Activated CD8-positive, alpha-beta memory T cell treated with anti-CD3 and anti-CD28 coated beads for 4 hours (primary cell): ENCODE data around the gene TAF15.

Experiments used
- DNase-seq, 2 donors: peaks; one replicate each; pipeline ENCODE4 v3.0.0-alpha.2; 2020; ENCODE audit warnings: low read depth in 2 of 2

The TAF15 gene

DNA sequence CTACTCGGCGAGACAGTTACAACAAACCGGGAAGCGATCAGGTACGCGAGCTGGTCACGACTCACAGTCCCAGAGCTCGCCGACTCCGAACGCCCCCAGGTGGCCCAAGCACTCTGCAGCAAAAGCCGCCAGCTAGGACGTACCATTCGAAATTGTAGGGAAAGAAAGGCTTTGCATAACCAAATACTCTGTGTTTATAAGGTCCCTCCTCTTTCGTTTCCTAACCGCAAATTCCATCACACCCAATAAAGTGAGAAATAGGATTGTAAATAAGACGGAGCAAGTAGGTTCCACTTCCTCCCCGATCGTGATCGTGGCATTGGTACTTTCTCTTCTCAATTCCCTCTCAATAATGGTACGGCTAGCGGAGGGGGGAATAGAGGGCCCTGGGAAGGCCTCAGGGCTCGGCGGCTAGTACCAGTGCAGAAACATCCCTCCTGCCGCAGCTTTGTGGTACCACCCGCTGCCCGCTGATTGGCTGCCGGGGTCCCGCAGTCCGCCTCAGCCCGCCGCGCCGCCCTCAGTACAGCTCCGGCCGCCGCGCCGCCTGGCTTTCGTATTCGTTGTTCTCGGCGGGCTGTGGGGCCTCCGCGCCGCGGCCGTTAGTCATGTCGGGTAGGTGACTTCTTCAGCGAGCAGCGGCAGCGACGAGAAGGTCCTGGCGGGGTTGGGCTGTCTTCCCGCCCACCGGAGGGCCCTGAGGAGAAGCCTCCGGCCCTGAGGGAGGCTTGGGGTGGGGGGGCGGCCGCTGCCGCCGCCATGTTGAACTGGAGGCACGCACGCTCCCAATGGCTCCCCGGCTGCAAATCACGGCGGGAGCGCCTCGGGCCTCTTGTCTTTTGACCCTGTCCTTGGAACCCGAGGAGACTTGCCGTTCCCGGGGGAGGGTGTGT, at the start of gene TAF15:
Gene TAF15 (plus strand): TSS at position 523 of the 893 bp plus-strand sequence. CDS start 86 bp downstream, at position 609.
- DNase-seq, result peak; percentile 87 to 95

DNA sequence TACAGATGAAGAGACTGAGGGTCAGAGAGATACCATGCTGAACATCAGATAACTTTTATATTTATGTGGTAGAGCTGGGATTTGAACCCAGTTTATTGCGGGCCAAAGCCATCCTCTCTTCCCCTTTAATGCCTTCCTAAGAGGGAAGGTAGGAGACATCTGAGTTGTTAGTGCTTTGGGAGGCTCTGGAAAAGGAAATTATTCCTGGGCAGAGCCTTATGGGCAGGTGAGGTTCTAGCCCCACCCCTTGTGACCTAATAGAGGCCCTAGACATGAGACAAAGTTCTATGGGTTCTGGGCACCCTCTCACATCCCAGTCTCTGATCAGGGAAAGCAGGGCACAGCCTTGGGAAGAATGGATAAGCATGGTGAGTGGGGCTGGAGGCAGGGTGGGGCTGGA, 48.7 kb upstream of the TAF15 start, which contains the start of gene C17orf50:
Gene C17orf50 (plus strand): TSS at position 301 of the 400 bp plus-strand sequence. CDS start 55 bp downstream, at position 356.
- no peak for DNase-seq

DNA sequence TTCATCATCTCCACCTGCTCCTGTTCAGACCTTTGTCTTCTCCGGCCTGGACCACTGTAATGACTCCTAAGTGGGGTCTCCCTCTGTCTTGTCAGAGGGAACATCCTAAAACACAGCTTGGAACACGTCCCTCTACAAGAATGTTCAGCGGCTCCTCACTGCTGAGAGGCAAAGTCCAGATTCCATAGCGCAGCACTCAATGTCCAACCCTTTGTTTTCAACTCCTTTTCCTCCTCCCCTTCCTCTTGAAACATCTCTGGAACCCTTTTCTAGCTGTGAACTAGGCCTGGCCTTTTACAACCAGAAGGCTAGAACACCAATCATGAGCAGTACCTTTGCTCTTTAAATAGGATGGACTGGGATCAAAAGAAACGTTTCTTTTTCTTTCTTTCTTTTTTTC, 47.7 kb upstream of the TAF15 start:
- DNase-seq, result no peak

DNA sequence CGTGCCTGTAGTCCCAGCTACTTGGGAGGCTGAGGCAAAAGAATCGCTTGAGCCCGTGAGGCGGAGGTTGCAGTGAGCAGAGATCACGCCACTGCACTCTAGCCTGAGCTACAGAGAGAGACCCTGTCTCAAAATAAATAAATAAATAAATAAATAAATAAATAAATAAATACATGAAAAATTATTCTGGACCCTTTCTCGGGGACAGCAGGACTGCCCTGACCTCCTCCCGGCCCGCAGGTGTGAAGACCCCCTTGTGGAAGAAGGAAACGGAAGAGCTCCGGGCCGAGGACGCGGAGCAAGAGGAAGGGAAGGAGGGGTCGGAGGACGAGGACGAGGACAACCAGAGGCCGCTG, 45.5 kb upstream of the TAF15 start:
- DNase-seq, result no peak

DNA sequence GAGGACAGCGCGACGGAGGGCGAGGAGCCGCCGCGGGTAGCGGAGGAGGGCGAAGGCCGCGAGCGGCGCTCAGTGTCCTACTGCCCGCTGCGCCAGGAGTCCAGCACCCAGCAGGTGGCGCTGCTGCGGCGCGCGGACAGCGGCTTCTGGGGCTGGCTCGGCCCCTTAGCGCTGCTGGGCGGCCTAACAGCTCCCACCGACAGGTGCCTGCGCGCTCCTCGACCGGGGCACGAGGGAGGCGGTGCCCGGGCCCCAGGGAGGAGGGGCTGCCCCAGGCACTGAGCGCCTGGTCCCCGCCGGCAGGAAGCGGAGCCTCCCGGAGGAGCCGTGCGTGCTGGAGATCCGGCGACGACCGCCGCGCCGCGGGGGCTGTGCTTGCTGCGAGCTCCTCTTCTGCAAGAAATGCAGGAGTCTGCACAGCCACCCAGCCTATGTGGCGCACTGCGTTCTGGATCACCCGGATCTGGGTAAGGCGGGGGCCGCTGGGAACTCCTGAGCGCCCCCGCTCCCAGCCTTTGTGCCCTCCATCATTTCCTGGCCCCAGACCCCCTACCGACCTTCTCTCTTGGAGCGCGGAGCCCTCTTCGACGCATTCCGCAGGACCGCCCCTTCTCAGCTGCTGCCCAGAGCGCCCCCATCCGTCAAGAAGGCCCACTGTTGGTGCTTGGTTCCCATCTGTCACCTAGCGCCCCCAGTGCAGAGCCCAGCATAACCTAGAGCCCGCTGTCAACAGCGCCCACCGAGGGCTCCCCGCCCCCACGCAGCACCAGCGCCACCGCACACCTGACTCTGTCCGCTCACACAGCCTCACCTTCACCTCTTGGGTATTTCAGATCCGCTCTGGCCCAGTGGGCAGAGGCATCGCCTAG, 44.9 kb upstream of the TAF15 start:
- peak; percentile 67 to 71 for DNase-seq

DNA sequence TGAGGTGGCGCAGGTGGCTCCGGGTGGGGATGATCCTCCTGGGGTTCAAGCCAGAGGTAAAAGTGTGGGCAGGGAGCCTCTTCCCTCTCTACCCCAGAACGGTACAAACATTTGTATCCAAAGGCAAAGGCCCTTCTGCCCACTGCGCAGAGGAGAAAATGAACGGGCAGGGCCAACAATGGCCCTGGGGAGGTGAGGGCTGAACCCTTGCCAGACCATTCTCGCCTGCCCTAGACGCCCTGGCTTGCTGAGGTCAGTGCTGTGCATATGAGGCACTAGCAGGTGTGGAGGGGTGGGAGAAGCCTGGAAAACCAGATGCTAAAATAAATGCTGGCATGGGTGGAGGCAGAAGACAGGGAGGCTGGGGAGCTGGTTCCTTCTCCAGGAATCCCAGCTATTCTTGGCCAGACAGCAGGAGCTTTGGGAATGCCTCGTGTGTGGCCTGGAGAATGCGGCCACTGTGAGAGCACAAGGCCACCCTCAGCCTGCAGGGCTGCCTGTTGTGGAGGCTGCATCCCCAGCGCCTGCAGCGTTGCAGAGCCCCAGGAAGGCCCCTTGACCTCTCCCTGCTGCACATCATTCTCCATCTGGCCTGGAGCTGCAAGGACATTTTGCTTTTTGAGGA, 44.1 kb upstream of the TAF15 start:
- no peak for DNase-seq

DNA sequence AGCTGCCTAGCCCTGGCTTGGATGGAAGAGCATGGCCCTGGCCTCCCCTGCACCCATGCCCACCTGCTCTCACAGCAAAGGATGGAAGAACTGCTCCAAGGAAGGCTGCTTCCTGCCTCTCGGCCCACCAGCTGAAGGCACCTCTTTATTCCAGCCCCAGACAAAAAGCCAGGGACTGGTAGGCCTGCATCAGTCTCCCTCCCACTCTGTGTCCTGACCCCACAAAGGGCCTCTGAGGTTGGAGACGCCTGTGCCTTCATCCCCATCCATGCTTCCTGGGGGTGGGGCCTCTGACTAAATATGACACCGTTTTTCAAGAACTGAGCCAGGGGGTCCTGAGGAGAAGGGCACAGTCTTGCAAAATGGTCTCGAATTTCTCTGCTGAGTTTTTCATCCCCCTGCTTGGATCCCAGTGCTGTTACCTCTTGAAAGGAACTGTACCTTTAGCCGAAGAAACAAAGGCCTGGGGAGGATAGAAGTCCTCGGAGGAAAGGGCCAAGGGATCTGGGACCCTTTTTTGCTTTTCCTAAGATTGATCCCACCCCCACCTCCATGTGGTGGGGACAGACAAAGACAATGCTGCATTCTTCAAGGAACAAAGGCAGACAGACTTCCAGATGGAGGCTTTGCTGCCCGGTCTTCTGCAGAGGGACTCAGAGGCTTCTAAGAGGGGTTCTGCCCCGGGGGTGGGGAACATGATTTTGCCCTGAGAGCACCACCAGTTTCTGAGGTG, 43.4 kb upstream of the TAF15 start:
- no peak for DNase-seq

DNA sequence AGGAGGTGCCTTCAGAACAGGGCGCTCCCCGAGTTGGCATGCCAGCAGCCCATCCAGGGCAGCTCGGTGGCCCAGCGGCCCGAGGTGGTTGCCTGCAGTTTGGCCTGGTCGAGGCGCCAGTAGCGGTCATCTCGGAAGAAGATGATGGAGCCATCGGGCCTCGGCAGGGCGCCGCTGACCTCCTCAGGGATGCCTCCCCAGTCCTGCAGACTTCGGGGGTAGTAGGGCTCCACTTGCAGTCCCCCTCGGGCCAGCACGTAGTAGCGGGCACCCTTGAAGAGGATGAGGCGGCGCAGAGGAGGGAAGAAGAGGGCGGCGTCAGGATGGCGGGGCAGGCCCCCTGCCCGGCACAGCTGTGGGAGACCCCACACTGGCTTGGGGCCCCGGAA, 42.8 kb upstream of the TAF15 start:
- no peak for DNase-seq

DNA sequence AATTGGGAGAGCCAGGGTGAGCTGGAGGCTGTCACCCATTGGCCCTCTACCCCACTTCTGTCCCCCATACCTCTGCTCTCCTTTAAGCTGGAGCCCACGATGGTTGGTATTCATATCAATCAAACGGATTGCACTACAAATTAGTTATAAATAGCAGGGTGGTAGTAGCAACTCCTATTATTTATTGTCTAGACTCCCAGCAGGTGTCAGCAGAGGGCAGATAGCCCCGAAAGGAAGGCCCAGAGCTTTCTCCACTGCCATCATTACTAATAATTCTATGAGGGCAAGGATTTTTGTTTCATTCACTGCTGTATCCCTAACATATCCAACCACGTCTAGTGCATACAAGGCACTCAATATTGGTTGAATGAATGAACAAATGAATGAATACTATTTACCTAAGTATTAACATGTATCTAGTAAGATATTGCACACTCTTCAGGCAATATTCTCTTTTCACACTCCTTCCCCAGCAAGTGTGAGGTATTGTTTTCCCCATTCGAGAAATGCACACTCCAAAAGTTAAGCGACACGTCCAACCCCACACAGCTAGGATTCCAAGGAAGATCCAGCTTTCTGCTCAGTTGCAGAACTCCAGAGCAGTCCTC, 42.3 kb upstream of the TAF15 start:
- no peak for DNase-seq

DNA sequence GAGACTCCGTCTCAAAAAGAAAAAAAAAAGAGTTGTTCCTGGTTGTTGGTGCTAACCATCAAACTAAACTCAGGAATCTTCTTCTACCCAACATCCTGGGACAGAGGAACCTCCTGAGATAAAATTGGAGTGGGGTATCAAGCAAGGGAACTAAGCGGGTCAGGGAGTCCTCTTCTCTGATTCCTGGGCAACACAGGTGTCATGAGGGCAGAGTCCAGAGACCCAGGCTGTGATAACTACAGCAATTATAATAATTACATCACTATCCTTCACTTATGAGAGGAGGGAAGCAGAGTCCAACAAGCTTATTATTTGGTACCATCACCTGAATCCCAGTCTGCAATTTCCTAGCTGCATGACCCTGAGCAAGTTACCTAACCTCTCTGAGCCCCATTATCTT, 40.5 kb upstream of the TAF15 start:
- DNase-seq, result no peak

DNA sequence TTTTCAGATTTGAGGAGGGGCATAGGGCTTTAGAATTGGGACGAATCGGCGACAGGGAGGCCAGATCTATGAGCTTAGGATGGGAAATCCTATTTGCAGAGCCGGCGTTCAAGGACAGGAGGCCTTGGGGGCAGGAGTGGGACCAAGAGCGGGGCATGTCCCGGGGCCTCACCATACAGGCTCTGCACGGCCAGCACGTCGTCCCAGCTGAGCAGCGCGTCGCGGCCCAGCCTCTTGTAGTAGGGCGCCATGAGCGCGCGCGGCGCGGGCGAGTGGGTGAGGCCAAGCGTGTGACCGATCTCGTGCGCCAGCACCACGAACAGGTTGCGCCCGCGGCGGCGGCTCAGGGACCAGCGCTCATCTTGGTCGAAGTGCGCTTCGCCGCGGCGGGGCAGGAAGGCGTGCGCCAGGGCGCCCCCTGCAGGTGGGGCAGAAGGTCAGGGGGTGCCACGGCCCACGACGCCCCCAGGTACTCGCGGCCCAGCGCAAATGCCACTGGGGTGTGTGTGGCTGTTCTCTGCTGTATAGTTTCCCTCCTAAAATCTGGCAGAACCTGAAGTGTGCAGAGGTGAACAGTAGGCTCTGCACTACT, 39.3 kb upstream of the TAF15 start:
- DNase-seq, result no peak

DNA sequence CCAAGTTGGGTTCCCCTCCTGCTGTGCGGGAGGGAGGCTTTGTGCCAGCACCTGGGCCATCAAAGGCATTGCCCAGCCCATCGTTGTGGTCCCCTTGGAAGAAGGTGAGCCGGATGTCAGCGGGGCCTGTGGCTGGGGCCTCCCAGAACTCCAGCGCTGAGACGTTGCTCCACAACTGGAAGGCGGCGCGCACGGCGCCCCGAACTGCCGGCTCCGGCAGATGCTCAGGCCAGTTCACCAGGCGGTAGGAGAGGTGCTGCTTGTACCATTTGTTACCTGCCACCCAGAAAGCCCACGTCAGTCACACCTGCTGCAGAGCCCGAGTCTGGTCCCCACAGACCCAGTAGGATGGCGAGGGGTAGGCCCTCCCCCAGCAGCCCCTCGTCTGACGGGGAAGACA, 36.2 kb upstream of the TAF15 start:
- DNase-seq, result no peak

DNA sequence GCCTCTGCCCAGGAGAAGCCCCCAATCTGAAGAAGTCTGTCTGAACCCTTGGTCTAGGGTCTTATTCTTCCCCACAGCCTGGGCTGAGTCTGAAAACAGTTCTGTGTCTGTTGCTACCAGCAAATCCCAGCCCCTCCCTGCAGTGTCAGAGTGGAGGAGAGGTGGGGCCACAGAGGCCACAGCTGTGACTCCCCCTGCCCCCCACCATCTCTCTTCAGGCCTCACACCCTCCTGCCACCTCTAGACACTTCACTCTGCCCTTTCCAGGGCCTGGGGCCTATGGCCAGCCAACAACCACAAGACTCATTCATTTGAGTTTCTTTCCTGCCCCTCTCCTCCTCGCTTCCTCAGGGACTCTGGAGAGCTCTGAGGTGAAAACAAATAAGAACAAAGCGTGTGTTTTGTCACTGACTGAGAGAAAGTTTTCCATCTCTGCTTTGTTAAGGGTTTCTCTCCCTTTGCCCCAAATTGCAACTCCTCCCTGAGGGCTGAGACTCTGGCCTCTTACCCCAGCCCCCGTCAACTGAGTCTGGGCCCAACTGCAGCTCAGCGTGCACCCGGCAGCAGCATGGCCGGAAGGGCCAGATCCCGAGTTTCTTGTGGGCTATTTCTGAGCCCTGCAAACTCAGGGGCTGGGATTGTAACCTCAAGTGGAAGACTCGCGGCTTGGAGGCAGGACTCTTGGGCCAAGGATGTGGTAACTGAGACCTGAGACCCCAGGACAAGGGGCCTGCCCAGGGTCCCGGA, 35.4 kb upstream of the TAF15 start:
- no peak for DNase-seq

DNA sequence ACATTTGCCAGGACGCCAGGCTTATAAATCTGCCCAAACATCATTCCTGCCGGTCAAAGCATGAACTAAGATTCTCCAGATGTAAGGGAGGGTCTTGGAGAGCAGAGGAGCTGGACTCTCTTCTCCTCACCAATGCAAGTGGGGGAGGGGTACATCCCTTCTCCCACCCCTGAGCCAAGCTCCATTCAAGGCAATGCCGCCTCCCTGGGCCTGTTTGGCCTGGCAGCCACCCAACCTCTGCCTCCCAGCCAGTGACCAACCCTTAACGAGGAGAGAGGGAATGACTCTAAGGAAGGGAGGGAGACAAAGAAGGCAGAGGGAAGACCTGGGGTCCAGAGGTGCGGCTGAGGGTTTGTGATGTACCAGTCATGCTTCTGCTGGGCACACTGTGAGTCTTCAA, 34.8 kb upstream of the TAF15 start:
- DNase-seq, result no peak

DNA sequence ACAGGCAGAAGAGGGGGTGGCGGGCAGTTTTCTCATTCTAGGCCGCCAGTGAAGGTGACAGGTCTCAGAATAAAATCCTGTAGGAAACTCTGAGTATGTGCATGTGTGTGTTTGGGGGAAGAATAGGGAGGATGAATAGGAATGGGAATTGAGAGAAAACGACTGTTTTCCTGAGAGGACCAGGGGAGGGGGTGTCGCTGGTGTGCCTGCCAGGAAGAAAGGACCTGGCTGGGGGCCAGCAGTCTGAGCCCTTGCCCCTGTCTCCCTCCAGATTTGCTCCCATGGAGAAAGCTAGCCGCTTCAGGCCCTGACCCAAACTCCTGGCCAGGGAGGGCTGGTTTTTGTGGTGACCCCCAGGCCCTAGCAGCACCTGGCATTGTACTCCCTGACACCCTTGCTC, 34.2 kb upstream of the TAF15 start:
- no peak for DNase-seq

DNA sequence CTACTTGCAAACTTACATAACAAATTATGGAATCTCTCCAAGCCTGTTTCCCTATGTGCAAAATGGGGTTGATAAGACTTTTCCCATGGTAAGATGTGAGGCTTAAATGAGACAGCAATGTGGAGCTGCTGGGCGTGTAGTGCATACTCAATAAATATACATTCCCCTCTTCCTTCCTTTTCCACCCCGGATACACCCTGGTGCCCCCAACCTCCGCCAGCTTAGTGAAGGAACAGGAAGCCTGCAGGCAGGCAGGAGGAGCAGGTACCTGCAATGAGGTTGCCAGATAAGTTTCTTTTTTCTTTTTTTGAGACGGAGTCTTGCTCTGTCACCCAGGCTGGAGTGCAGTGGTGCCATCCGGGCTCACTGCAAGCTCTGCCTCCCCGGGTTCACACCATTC, 33.7 kb upstream of the TAF15 start:
- DNase-seq, result no peak

DNA sequence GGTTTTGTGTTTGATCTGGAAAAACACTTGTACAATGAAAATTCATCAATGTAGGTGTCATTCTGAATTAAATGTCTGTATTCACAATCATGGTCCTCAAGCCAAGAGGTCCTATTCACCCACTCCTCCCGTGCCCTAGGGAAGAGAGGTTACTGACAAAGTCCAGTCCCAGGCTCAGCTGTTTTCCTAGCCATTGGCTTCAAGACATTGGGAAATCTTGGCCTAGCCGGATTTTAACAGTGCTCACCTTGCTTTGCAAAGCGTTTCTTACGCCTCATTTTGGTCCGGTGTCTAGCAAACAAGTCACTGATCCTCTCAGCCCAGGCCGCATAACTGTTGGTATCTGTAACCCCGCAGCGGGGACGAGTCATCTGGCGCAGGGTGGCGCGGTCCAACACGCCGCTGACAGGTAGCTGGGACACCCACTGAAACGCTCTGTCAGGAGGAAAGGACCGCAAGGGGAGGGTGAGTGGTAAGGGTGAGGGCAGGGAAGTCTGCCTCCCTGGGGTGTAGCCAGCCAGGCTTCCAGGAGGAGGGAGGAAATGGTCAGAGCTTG, 30.6 kb upstream of the TAF15 start:
- no peak for DNase-seq

DNA sequence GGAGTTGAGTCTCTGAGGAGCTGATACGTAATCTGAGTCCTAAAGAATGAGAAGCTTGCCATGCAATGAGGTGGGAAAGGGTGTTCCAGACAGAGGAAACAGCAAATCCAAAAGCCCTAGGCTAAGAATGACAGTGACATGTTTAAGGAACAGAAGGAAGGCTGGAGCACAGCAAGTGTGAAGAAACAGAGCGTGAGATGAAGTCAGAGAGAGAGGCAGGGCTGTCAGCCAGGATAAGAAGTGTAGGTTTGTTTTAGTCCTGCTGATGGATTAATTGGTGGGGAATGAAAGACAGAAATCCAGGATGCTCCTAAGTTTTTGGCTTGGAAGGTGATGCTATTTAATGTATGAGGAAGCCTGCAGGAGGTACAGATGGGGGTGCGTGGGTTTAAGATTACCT, 28.3 kb upstream of the TAF15 start:
- DNase-seq, result no peak

DNA sequence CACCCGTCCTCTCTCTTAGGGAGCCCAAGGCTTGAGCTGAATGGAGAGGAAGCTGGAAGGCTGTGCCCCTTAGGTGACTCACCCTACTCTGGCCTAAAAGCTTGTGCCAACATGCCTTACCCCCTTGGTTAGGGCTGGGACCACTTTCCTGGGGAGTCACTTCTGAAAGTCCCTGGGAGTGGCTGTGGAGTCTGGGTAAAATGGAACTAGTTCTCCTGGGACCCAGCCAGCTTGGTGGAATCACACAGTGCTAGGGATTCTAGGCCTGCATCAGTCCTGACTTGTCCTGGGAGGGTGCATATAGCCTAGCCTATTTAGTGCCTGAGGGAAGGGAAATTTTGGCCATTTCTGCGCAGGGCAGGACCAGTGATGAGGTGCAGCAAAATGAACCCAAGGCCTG, 24.4 kb upstream of the TAF15 start:
- no peak for DNase-seq

DNA sequence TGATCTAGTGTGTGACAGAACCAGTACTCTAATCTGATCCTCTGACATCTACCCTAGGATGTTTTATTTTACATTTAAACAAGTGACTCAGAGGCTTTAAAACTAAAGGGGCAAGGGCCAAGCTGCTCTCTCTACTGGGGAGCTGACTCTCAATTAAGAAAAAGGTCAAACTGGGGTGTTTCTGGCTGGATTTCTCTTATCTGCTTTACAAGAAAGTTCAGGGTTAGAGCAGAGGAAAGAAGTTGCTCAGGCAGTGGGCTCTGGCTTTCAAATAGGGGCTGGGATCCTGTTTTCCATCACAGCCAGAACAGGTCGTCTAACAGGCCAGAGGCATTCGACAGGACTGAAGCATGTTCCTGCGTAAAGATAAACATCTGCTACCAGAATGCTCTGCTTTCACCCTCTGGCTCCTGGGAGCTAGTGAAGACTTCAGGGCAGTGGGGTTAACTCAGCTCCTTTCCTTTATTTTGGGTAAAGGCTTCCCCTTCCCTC, 22.3 kb upstream of the TAF15 start:
- DNase-seq, result no peak
